Duodenal mucosa (tissue), 2 donors: ENCODE data around the gene C5orf47.

ENCODE experiments used
- H3K27ac ChIP-seq: one replicate; pipeline ENCODE4 v1.7.0; 2013; ENCODE audit warnings: low read depth, low read length
- H3K27me3 ChIP-seq, 2 donors: one replicate each; pipeline ENCODE4 v1.7.0; 2013; ENCODE audit warnings: low read length in 2 of 2, control low read depth in 1 of 2; ENCODE audit not compliant: insufficient read depth in 2 of 2, control insufficient read depth in 1 of 2
- H3K36me3 ChIP-seq, 2 donors: one replicate each; pipeline ENCODE4 v1.7.0; 2013; ENCODE audit warnings: low read length in 2 of 2, control low read depth in 1 of 2; ENCODE audit not compliant: insufficient read depth in 2 of 2, control insufficient read depth in 1 of 2
- H3K4me1 ChIP-seq, 2 donors: one replicate each; pipeline ENCODE4 v1.7.0; 2013; ENCODE audit warnings: low read length in 2 of 2, control low read depth in 1 of 2; ENCODE audit not compliant: insufficient read depth in 2 of 2, control insufficient read depth in 1 of 2
- H3K4me3 ChIP-seq, 2 donors: one replicate each; pipeline ENCODE4 v1.7.0; 2013; ENCODE audit warnings: low read length in 2 of 2, low read depth in 1 of 2
- H3K9ac ChIP-seq, 2 donors: one replicate each; pipeline ENCODE4 v1.7.0; 2013; ENCODE audit warnings: low read length in 2 of 2, low read depth in 1 of 2
- H3K9me3 ChIP-seq, 2 donors: one replicate each; pipeline ENCODE4 v1.7.0; 2013; ENCODE audit warnings: low read length in 2 of 2, control low read depth in 1 of 2; ENCODE audit not compliant: control insufficient read depth in 1 of 2

C5orf47 gene, protein sequence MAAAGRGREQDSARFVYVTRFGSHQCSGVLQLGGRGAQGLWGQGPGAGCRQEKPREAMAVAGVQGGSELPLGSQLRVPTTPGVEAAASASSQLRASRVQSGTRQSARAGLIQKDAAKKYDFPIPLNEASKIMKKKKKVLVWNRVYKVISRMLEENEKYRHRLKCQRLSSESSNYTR

DNA sequence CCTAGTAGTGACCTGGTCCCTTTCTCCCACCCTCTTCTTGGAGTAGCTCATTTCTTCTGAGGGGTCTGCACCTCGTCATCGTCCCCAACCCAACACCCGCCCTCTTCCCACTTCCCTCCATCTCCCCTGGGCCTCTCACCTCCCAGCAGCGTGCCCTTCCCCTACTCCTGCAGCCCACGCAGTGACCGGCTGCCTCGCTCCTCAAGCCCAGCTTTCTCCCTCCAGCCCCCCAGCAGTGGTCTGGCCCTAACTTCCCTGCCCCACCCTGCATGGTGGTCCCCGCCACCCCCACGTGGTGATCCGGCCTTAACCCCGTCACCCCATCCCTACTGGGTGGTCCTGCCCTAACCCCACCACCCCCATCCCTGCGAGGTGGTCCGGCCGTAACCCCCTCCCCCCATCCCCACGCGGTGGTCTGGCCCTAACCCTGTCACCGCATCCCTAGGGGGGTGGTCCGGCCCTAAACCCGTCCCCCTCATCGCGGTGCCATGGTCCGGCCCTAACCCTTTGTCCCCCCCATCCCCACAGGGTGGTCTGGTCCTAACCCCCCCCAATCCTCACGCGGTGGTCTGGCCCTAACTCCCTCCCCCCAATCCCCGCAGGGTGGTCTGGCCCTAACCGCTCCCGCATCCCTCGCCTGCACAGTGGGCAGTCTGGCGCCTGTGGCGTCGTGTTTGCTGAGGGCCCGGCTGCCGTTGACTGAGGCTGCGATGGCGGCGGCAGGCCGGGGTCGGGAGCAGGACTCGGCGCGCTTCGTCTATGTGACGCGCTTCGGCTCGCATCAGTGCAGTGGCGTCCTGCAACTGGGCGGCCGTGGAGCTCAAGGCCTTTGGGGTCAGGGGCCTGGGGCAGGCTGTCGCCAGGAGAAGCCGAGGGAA, at the start of gene C5orf47:
Gene C5orf47, plus strand, starts transcription at position 617 of the 878 bp plus-strand sequence. Its CDS starts 94 bp downstream, at position 711.
- Histone ChIP-seq H3K9me3 (no peaks in the 10 kb centered on the region), H3K4me1 (no peaks in the 10 kb centered on the region), H3K36me3 (no peaks in the 10 kb centered on the region), H3K27me3 (peaks cover 3 to 4% of the 10 kb centered on the region in 2 donors), H3K9ac (no peak within 1 kb of the TSS), H3K4me3 (no peak within 1 kb of the TSS), H3K27ac (no peak within 1 kb of the TSS)

DNA sequence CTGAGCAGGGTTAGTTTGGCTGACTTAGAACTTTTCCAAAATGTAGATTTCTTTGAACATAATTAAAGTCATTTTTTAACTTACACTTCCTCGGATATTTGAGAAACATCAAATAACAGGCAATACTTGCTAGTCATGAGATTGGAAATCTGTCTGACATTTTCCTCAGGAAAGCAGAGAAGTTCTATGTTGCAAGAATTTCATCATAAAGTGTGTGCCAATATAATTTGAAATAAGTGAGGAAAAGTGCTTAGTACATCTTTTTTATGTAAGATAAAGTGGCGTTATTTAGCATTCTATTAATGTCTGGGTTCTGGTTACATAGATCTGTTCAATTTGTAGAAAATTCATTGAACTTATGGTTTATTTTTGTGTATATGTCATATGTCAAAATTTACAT, 48.7 kb upstream of the C5orf47 start:
- Histone ChIP-seq H3K9me3 (no peaks in the 10 kb centered on the region), H3K36me3 (peaks cover 0 to 6% of the 10 kb centered on the region in 2 donors), H3K9ac (no peak overlapping the region), H3K27me3 (no peaks in the 10 kb centered on the region), H3K4me1 (peaks cover 13 to 23% of the 10 kb centered on the region in 2 donors), H3K27ac (no peak overlapping the region), H3K4me3 (no peak overlapping the region)

DNA sequence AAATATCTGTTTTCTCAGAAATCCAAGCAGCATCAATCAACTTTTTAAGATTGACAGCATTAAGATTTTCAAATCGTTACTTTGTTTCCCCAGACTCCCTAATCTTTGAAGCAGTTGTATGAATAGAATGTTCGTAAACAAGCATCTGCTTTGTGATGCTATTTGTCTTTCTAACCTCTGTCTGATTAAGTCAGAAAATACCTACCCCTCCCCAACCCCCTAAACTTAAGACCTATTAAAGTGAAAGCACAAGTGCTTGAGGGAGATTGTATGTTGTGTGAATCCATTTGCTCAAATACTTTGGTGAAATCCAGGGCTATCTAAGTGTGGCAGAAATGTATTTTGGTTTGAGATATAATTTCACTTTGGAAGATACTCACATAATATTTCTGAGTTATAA, 47.9 kb upstream of the C5orf47 start:
- no peak overlapping the region for H3K9ac ChIP-seq
- no peaks in the 10 kb centered on the region for H3K27me3 ChIP-seq
- peaks cover 5 to 6% of the 10 kb centered on the region in 2 donors for H3K36me3 ChIP-seq
- no peak overlapping the region for H3K27ac ChIP-seq
- no peaks in the 10 kb centered on the region for H3K9me3 ChIP-seq
- peaks cover 13 to 28% of the 10 kb centered on the region in 2 donors for H3K4me1 ChIP-seq
- H3K4me3 ChIP-seq, result no peak overlapping the region

DNA sequence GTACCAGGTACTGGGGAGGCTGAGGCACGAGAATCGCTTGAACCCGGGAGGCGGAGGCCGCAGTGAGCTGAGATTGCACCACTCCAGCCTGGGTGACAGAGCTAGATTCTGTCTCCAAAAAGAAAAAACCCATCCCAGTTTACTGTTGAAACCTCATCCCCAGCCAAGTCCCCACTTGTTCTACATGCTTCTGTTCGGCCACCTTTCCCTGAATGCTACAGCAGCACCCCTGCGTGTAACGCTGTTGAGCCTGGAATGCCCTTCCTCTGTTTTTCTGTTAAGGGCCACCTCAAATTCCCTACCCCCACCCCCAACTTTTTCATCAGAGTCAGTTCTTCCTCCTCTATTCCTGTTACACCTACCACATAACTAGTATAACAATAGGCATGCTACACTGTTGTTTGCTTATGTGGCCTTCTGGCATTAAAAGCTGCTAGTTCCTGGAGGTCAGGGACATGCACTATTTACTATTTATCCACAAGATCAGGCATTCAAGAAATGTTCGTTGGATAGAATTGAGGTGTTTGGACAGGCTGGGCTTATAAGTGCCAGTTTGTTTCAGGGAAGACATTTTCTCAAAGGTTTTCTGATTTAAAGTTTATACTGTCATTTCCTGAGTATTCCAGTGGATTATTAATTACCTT, 47.1 kb upstream of the C5orf47 start:
- H3K9ac ChIP-seq, result no peak overlapping the region
- peaks cover 10 to 13% of the 10 kb centered on the region in 2 donors for H3K36me3 ChIP-seq
- no peaks in the 10 kb centered on the region for H3K27me3 ChIP-seq
- no peaks in the 10 kb centered on the region for H3K9me3 ChIP-seq
- H3K4me1 ChIP-seq, result peaks cover 16 to 32% of the 10 kb centered on the region in 2 donors
- peak overlapping the region; percentile 26 to 43 for H3K4me3 ChIP-seq
- peak overlapping the region; percentile 39 for H3K27ac ChIP-seq

DNA sequence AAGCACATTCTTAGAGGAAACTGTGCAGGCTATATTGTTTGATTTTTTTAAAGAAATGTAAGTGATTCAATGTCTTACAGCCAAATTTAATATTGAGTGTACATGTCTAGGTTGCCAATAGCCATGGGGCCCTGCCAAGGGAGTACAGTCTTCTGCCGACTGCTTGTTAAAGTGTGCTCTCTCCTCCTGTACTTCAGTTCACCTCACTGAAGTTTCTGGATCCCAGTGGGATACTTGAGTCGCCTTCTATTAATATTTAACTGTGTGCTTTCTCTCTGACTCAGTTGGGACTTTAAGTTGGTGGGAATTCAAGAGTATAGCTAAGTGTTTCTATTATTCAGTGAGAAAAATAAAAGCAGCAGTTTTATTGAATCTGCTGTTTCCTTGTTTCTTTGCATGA, 44.5 kb upstream of the C5orf47 start:
- Histone ChIP-seq H3K27ac (no peak overlapping the region), H3K9me3 (no peaks in the 10 kb centered on the region), H3K4me3 (no peak overlapping the region), H3K36me3 (peaks cover 22 to 23% of the 10 kb centered on the region in 2 donors), H3K9ac (no peak overlapping the region), H3K27me3 (no peaks in the 10 kb centered on the region), H3K4me1 (peaks cover 16 to 32% of the 10 kb centered on the region in 2 donors)

DNA sequence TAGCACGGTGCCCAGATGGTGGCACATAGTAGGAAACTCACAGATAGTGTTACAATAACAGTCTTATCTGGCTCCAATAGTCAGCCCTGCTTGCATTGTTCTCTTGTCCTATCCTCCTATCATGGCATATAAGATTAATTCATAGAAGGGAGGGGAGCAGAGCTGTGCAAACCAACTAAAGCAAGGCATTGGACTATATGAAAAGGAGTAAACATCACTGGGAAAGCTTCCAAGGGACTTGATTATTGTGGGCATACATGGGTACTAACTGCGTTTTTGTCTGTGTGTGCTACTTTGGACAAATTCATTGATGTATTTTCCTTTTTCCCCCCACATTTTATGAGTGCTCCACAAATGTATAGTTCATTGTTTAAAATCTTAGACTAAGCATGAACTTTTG, 43.8 kb upstream of the C5orf47 start:
- Histone ChIP-seq H3K27ac (no peak overlapping the region), H3K4me3 (no peak overlapping the region), H3K27me3 (no peaks in the 10 kb centered on the region), H3K9me3 (no peaks in the 10 kb centered on the region), H3K4me1 (peaks cover 16 to 32% of the 10 kb centered on the region in 2 donors), H3K9ac (no peak overlapping the region), H3K36me3 (peaks cover 27 to 28% of the 10 kb centered on the region in 2 donors)

DNA sequence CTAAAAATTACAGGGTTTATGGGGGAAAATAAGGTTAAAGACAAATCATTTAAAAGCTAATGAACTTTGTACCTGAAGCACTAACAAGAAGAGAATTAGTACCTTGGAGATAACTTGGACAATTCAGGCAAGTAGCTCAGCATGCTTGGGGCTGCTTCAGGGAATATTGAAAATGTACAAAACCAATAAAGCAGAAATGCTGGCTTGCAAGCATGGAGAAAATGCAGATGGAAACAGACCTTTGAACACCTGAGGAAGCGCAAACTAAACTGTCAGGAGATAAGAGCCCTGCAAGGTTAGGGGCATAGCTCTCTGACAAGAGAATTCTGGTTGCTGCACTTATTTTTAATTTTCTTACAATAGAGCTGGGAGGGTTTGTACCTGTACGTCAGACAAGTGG, 42.6 kb upstream of the C5orf47 start:
- no peak overlapping the region for H3K4me3 ChIP-seq
- H3K36me3 ChIP-seq, result peaks cover 33 to 37% of the 10 kb centered on the region in 2 donors
- H3K27me3 ChIP-seq, result no peaks in the 10 kb centered on the region
- H3K9me3 ChIP-seq, result no peaks in the 10 kb centered on the region
- H3K9ac ChIP-seq, result no peak overlapping the region
- peaks cover 16 to 27% of the 10 kb centered on the region in 2 donors for H3K4me1 ChIP-seq
- H3K27ac ChIP-seq, result no peak overlapping the region

DNA sequence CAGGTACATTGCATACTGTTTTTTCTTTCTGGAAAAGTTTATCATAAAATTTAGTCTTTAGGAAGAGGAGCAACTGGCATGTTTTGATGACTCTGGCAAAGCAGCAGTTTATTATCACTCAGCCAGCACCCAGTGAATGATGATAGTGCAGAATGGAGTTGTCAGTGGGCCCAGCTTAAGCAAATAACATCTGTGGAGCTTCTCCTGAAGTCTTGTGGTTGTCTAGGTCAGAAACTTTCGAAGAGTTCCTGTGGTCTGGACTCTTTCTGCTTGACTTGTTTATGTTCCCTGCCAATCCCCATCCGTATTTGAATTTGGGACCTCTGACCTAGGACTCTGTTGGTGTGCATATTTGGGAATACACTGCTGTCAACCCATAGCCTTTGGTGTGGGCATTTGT, 38.1 kb upstream of the C5orf47 start:
- Histone ChIP-seq H3K4me1 (peaks cover 2 to 10% of the 10 kb centered on the region in 2 donors), H3K4me3 (no peak overlapping the region), H3K9me3 (no peaks in the 10 kb centered on the region), H3K27me3 (no peaks in the 10 kb centered on the region), H3K9ac (no peak overlapping the region), H3K27ac (no peak overlapping the region), H3K36me3 (peaks cover 48 to 67% of the 10 kb centered on the region in 2 donors)

DNA sequence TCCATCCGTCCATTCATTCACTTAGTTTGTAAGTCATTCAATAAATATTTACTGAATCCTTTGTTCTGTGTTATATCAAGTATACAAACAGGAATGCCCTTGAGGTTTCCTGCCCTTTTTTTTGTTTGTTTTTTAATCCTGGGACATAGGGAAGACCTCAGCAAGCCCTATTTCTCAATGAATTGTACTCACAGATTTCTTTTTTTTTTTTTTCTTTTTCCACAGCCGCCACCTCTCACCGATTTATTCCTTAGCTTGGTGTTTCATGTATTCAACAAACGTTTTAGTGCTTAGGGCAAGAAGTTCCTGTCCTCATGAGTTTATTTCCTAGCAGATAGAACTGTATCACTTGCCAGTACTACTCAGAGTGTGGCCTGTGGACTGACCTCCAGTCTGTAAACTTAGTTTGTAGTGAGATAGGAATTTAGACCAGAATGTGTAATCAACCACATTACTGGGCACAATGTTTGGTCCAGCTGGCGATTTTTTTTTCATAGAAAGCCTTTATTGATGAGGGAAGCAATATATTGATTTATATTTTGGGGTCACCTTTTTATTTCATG, 35.4 kb upstream of the C5orf47 start:
- Histone ChIP-seq H3K36me3 (peaks cover 29 to 55% of the 10 kb centered on the region in 2 donors), H3K4me1 (peaks cover 0 to 4% of the 10 kb centered on the region in 2 donors), H3K27me3 (no peaks in the 10 kb centered on the region), H3K27ac (no peak overlapping the region), H3K9me3 (no peaks in the 10 kb centered on the region), H3K9ac (no peak overlapping the region), H3K4me3 (no peak overlapping the region)
